Mesothelial cell of epicardium (in vitro differentiated cells): ENCODE measurements around the gene HEBP1. TPM values are rescaled to one million over a fixed set of nuclear protein-coding genes. Genes with fewer than 3 reads are reported as not detected.

Source experiments
- DNase-seq, 2 experiments: peaks; one replicate each; pipeline ENCODE4 v3.0.0; 2021; ENCODE audit warnings: low spot score in 2 of 2; ENCODE audit not compliant: unreplicated experiment in 2 of 2
- H3K27ac Mint-ChIP-seq: 2 replicates; pipeline ENCODE4 v1.8.0; 2021; ENCODE audit warnings: mixed read lengths
- H3K27me3 Mint-ChIP-seq: 2 replicates; pipeline ENCODE4 v1.8.0; 2021; ENCODE audit warnings: low read depth, mixed read lengths
- H3K36me3 Mint-ChIP-seq: 2 replicates; pipeline ENCODE4 v1.8.0; 2021; ENCODE audit warnings: mixed read lengths
- H3K4me1 Mint-ChIP-seq: 2 replicates; pipeline ENCODE4 v1.8.0; 2021; ENCODE audit warnings: mixed read lengths
- H3K4me3 Mint-ChIP-seq: 2 replicates; pipeline ENCODE4 v1.8.0; 2021; ENCODE audit warnings: mild to moderate bottlenecking, moderate library complexity, mixed read lengths
- H3K9me3 Mint-ChIP-seq: 2 replicates; pipeline ENCODE4 v1.8.0; 2021; ENCODE audit warnings: mixed read lengths
- CTCF ChIP-seq: fragments of 200-600 bp; sonication (generic); IDR thresholded peaks from one replicate; pipeline ENCODE4 v1.5.0; 2021; ENCODE audit warnings: antibody characterized with exemption; ENCODE audit not compliant: unreplicated experiment
- total RNA-seq: library from RNA; stranded (reverse); gene quantifications from 3 replicates; pipeline ENCODE4 v1.2.1, GENCODE V29; 2021

The HEBP1 gene
- total RNA-seq, 1 donor from 2014 or later = 55.0 TPM

GRCh38 chr12:12974211-12974610 lies 25.9 kb downstream of the HEBP1 start:
- DNase-seq = no peak
- peaks cover 18% of the 10 kb centered on the region for H3K9me3 Mint-ChIP-seq
- H3K36me3 Mint-ChIP-seq = peaks cover 57% of the 10 kb centered on the region
- H3K4me1 Mint-ChIP-seq = peaks cover 2% of the 10 kb centered on the region
- no peak for TF ChIP-seq CTCF
- no peaks in the 10 kb centered on the region for H3K27me3 Mint-ChIP-seq
- H3K27ac Mint-ChIP-seq = no peak overlapping the region
- no peak overlapping the region for H3K4me3 Mint-ChIP-seq

- peaks cover 2% of the 10 kb centered on the region for H3K4me1 Mint-ChIP-seq
- TF ChIP-seq CTCF = no peak
- no peak overlapping the region for H3K4me3 Mint-ChIP-seq
- no peak for DNase-seq
- no peaks in the 10 kb centered on the region for H3K27me3 Mint-ChIP-seq
- H3K9me3 Mint-ChIP-seq = peaks cover 18% of the 10 kb centered on the region
- peaks cover 60% of the 10 kb centered on the region for H3K36me3 Mint-ChIP-seq
- no peak overlapping the region for H3K27ac Mint-ChIP-seq
Observed at GRCh38 chr12:12973019-12973418, 27.0 kb downstream of the HEBP1 start.

- Mint-ChIP-seq H3K36me3 (peaks cover 16% of the 10 kb centered on the region), H3K4me1 (no peaks in the 10 kb centered on the region), H3K27me3 (no peaks in the 10 kb centered on the region), H3K27ac (no peak overlapping the region), H3K9me3 (peaks cover 5% of the 10 kb centered on the region), H3K4me3 (no peak overlapping the region)
- no peak for DNase-seq
- TF ChIP-seq CTCF = no peak
Observed at GRCh38 chr12:12965836-12966235, 34.2 kb downstream of the HEBP1 start.

GRCh38 chr12:12964255-12964654 lies 35.8 kb downstream of the HEBP1 start:
- TF ChIP-seq CTCF = no peak
- no peak for DNase-seq
- Mint-ChIP-seq H3K27ac (no peak overlapping the region), H3K4me1 (no peaks in the 10 kb centered on the region), H3K27me3 (no peaks in the 10 kb centered on the region), H3K4me3 (no peak overlapping the region), H3K9me3 (peaks cover 5% of the 10 kb centered on the region), H3K36me3 (peaks cover 10% of the 10 kb centered on the region)

- Mint-ChIP-seq H3K4me1 (no peaks in the 10 kb centered on the region), H3K27me3 (no peaks in the 10 kb centered on the region), H3K27ac (no peak overlapping the region), H3K36me3 (no peaks in the 10 kb centered on the region), H3K4me3 (no peak overlapping the region), H3K9me3 (peaks cover 5% of the 10 kb centered on the region)
- no peak for TF ChIP-seq CTCF
- DNase-seq = no peak
Observed at GRCh38 chr12:12960639-12961209, 39.3 kb downstream of the HEBP1 start.

GRCh38 chr12:12958886-12959285 lies 41.2 kb downstream of the HEBP1 start:
- no peaks in the 10 kb centered on the region for H3K27me3 Mint-ChIP-seq
- no peak for DNase-seq
- H3K4me1 Mint-ChIP-seq = peaks cover 2% of the 10 kb centered on the region
- TF ChIP-seq CTCF = no peak
- H3K36me3 Mint-ChIP-seq = no peaks in the 10 kb centered on the region
- H3K4me3 Mint-ChIP-seq = no peak overlapping the region
- no peaks in the 10 kb centered on the region for H3K9me3 Mint-ChIP-seq
- H3K27ac Mint-ChIP-seq = no peak overlapping the region
